Measurements from ENCODE around the gene SATL1. TPM values are rescaled to one million over a fixed set of nuclear protein-coding genes. Genes with fewer than 3 reads are reported as not detected.
A peak's percentile ranks its signal among the peaks of the same experiment; 100 is the strongest.
"Not testable (repeated sequence)": the region's sequence is repeated elsewhere in the genome, so short reads cannot be mapped to it uniquely, and the experiment has no call there.

SATL1 gene
- total and polyA plus RNA-seq, 12 donors, result 0.09 to 2.1 (median 0.61) TPM; not detected in 1

- H3K27me3 ChIP-seq, result no peaks in the 10 kb centered on the region
- no peaks in the 10 kb centered on the region for H3K4me1 ChIP-seq (replicated peaks in 1 of 2)
- 81 to 99% (median 90%) methylated on average over 5 of the region's 5 CpGs for WGBS, 4 donors
- intact Hi-C loops (cut with DNase I), result no loop called here
- H3K36me3 ChIP-seq (replicated peaks in 1 of 2), result no peaks in the 10 kb centered on the region
- H3K4me3 ChIP-seq, result no peak overlapping the region
- TF ChIP-seq POLR2A (IDR thresholded peaks at IDR 0.05), result no peak
- no peak for TF ChIP-seq CTCF (IDR thresholded peaks at IDR 0.05)
- H3K27ac ChIP-seq, result no peak overlapping the region
- H3K9me3 ChIP-seq (replicated peaks in 1 of 3), result no peaks in the 10 kb centered on the region
- DNase-seq, result no peak
These were observed 154.2 kb downstream of the SATL1 start for GRCh38 chrX:85089321-85089840.

- H3K36me3 ChIP-seq (replicated peaks in 1 of 2), result no peaks in the 10 kb centered on the region
These were observed 158.7 kb downstream of the SATL1 start for GRCh38 chrX:85084770-85085393.

GRCh38 chrX:85077247-85077646 lies 166.3 kb downstream of the SATL1 start:
- H3K27me3 ChIP-seq; H3K36me3 ChIP-seq (replicated peaks in 1 of 2); H3K4me1 ChIP-seq (replicated peaks in 1 of 2); DNase-seq; H3K4me3 ChIP-seq; intact Hi-C loops (cut with DNase I); H3K9me3 ChIP-seq (replicated peaks in 1 of 3); H3K27ac ChIP-seq: not testable (repeated sequence)
- WGBS, 4 donors, result 91 to 100% (median 100%) methylated on average over 1 of the region's 1 CpG; no CpG with 5 or more reads in 1 of the 4 donors

More at GRCh38 chrX:85084770-85085393, 158.7 kb downstream of the SATL1 start:
- no peaks in the 10 kb centered on the region for H3K4me1 ChIP-seq (replicated peaks in 1 of 2)
- intact Hi-C loops (cut with DNase I), result no loop called here
- H3K27me3 ChIP-seq, result no peaks in the 10 kb centered on the region
- 38 to 71% (median 52%) methylated on average over 2 of the region's 2 CpGs for WGBS, 4 donors
- no peak for TF ChIP-seq POLR2A (IDR thresholded peaks at IDR 0.05)
- peak; percentile 38 to 89 (median 58) for TF ChIP-seq CTCF (IDR thresholded peaks at IDR 0.05)
- H3K4me3 ChIP-seq, result no peak overlapping the region
- no peaks in the 10 kb centered on the region for H3K9me3 ChIP-seq (replicated peaks in 1 of 3)
- no peak overlapping the region for H3K27ac ChIP-seq
- DNase-seq, result peak in 4 of 7 donors; percentile 6 to 36 (median 21)

GRCh38 chrX:85065512-85066198 lies 177.9 kb downstream of the SATL1 start:
- intact Hi-C loops (cut with DNase I), result no loop called here
- Histone ChIP-seq H3K4me1 (replicated peaks in 1 of 2) (no peaks in the 10 kb centered on the region), H3K27ac (no peak overlapping the region), H3K4me3 (no peak overlapping the region), H3K36me3 (replicated peaks in 1 of 2) (no peaks in the 10 kb centered on the region), H3K9me3 (replicated peaks in 1 of 3) (no peaks in the 10 kb centered on the region), H3K27me3 (no peaks in the 10 kb centered on the region)
- 44 to 70% (median 60%) methylated on average over 4 of the region's 4 CpGs for WGBS, 4 donors
- TF ChIP-seq CTCF (IDR thresholded peaks at IDR 0.05), result no peak
- no peak for TF ChIP-seq POLR2A (IDR thresholded peaks at IDR 0.05)
- DNase-seq, result no peak

Measured in adrenal gland (tissue), 12 donors.